Measurements from ENCODE around the gene SARDH. TPM values are rescaled to one million over a fixed set of nuclear protein-coding genes. Genes with fewer than 3 reads are reported as not detected.

Gene SARDH
- total RNA-seq, 1 experiment from 2014 or later, result 5.3 TPM

GRCh38 chr9:133637451-133638055 lies 100.6 kb downstream of the SARDH start:
- H3K27ac Mint-ChIP-seq, result no peak overlapping the region
- no CpG with 5 or more reads among the region's 12 CpGs for WGBS (ENCODE audit: extremely low coverage, insufficient read length, low lambda C conversion rate)
- peaks cover 9% of the 10 kb centered on the region for H3K4me1 ChIP-seq (ENCODE audit: insufficient read depth, low read length)
- no peaks in the 10 kb centered on the region for H3K27me3 ChIP-seq (ENCODE audit: insufficient read depth, low read length)
- H4K20me1 ChIP-seq (ENCODE audit: control insufficient read depth, insufficient read depth, insufficient read length), result no peaks in the 10 kb centered on the region
- no peak overlapping the region for H3K4me3 Mint-ChIP-seq
- no peak overlapping the region for H3K4ac ChIP-seq (ENCODE audit: low read depth, low read length)
- no peak for DNase-seq
- no peak overlapping the region for H3K56ac ChIP-seq (ENCODE audit: insufficient read length, low read depth, low read length)
- H3K79me2 ChIP-seq (ENCODE audit: insufficient read depth, low read length), result no peaks in the 10 kb centered on the region
- peaks cover 28 to 45% of the 10 kb centered on the region in 2 experiments for H3K4me1 Mint-ChIP-seq
- H3T11ph ChIP-seq (ENCODE audit: low read length), result no peak overlapping the region
- H3K9me3 ChIP-seq (ENCODE audit: control insufficient read depth, low read depth, low read length), result no peaks in the 10 kb centered on the region
- H3K23ac ChIP-seq (ENCODE audit: insufficient read length, low read depth, low read length), result no peak overlapping the region
- TF ChIP-seq, protein P1, sequence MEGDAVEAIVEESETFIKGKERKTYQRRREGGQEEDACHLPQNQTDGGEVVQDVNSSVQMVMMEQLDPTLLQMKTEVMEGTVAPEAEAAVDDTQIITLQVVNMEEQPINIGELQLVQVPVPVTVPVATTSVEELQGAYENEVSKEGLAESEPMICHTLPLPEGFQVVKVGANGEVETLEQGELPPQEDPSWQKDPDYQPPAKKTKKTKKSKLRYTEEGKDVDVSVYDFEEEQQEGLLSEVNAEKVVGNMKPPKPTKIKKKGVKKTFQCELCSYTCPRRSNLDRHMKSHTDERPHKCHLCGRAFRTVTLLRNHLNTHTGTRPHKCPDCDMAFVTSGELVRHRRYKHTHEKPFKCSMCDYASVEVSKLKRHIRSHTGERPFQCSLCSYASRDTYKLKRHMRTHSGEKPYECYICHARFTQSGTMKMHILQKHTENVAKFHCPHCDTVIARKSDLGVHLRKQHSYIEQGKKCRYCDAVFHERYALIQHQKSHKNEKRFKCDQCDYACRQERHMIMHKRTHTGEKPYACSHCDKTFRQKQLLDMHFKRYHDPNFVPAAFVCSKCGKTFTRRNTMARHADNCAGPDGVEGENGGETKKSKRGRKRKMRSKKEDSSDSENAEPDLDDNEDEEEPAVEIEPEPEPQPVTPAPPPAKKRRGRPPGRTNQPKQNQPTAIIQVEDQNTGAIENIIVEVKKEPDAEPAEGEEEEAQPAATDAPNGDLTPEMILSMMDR (conservative IDR thresholded peaks at IDR 0.05), result no peak
- H4K5ac ChIP-seq (ENCODE audit: insufficient read length, low read depth, low read length), result no peak overlapping the region
- no peak overlapping the region for H3K27ac ChIP-seq (ENCODE audit: insufficient read length, low read depth, low read length)
- no peak overlapping the region for H2AK5ac ChIP-seq (ENCODE audit: insufficient read length, low read length)
- no peak overlapping the region for H3K9ac ChIP-seq (ENCODE audit: extremely low read depth, insufficient read length, low read length)
- H4K8ac ChIP-seq (replicated peaks; ENCODE audit: insufficient read length, low read depth, low read length), result no peak overlapping the region
- H3K4me2 ChIP-seq (ENCODE audit: insufficient read depth, insufficient read length, low read length), result no peak overlapping the region
- no peak overlapping the region for H2BK12ac ChIP-seq (ENCODE audit: insufficient read length, low read depth, low read length)
- no peak overlapping the region for H2BK15ac ChIP-seq (ENCODE audit: low read depth, low read length)
- H3K23me2 ChIP-seq (ENCODE audit: insufficient read length, low read depth, low read length, poor library complexity, severe bottlenecking), result no peaks in the 10 kb centered on the region
- H3K27me3 Mint-ChIP-seq (ENCODE audit: low read depth), result peaks cover 3% of the 10 kb centered on the region
- H4K91ac ChIP-seq (ENCODE audit: insufficient read length, low read depth, low read length), result no peak overlapping the region
- H3K79me1 ChIP-seq (ENCODE audit: insufficient read depth, low read depth, low read length, poor library complexity, severe bottlenecking), result no peaks in the 10 kb centered on the region
- H3K14ac ChIP-seq (ENCODE audit: insufficient read depth, low read length), result peak overlapping the region; percentile 7; the same call in 1 of the 2 replicates
- H3K36me3 Mint-ChIP-seq (ENCODE audit: insufficient read depth in 1 of 3, low read depth in 3 of 3), result no peaks in the 10 kb centered on the region
- H3K18ac ChIP-seq (ENCODE audit: insufficient read length, low read depth, low read length), result no peak overlapping the region
- no peak overlapping the region for H2BK120ac ChIP-seq (ENCODE audit: low read depth, low read length, poor library complexity, severe bottlenecking)
- no peak overlapping the region for H2AFZ ChIP-seq (ENCODE audit: low read length)
- H2BK20ac ChIP-seq (ENCODE audit: low read depth, low read length, poor library complexity, severe bottlenecking), result no peak overlapping the region
- H2BK5ac ChIP-seq (ENCODE audit: insufficient read length, low read length), result no peak overlapping the region
- H3K9me3 Mint-ChIP-seq, result no peaks in the 10 kb centered on the region

Measured in H9 (cell line).